HG03025 (cell line): Measurements from ENCODE around the gene KCNQ1OT1.

Experiments
- ATAC-seq: cut with Tn5 transposase; IDR thresholded peaks from one replicate; pipeline ENCODE4 v1.9.1; 2021; ENCODE audit warnings: mild to moderate bottlenecking, moderate library complexity; ENCODE audit not compliant: unreplicated experiment, low FRiP score

The KCNQ1OT1 gene

GRCh38 chr11:2563213-2564007 is 136.4 kb downstream of the KCNQ1OT1 start:
- no peak for ATAC-seq

GRCh38 chr11:2562890-2563212 is 136.9 kb downstream of the KCNQ1OT1 start:
- no peak for ATAC-seq

- no peak for ATAC-seq
Measured at GRCh38 chr11:2561696-2562581, 137.9 kb downstream of the KCNQ1OT1 start.

- ATAC-seq = no peak
Measured at GRCh38 chr11:2559527-2560311, 140.1 kb downstream of the KCNQ1OT1 start.

GRCh38 chr11:2558861-2559526 is 140.8 kb downstream of the KCNQ1OT1 start:
- ATAC-seq = no peak

GRCh38 chr11:2558397-2558796 is 141.4 kb downstream of the KCNQ1OT1 start:
- ATAC-seq = no peak
